Muscle layer of colon (tissue), 2 donors: ENCODE measurements around the gene RBP5.

Source experiments
- H3K27ac ChIP-seq: one replicate; pipeline ENCODE4 v1.7.0; 2013; ENCODE audit warnings: low read depth, mild to moderate bottlenecking, low read length, moderate library complexity
- H3K27me3 ChIP-seq, 2 donors: one replicate each; pipeline ENCODE4 v1.7.0; 2013; ENCODE audit warnings: low read length in 2 of 2, mild to moderate bottlenecking in 2 of 2; ENCODE audit not compliant: insufficient read depth in 2 of 2, control insufficient read depth in 1 of 2
- H3K36me3 ChIP-seq: one replicate; pipeline ENCODE4 v1.7.0; 2013; ENCODE audit warnings: mild to moderate bottlenecking, low read length; ENCODE audit not compliant: insufficient read depth
- H3K4me1 ChIP-seq: one replicate; pipeline ENCODE4 v1.7.0; 2013; ENCODE audit warnings: mild to moderate bottlenecking, low read length; ENCODE audit not compliant: insufficient read depth
- H3K4me3 ChIP-seq, 2 donors: one replicate each; pipeline ENCODE4 v1.7.0; 2013; ENCODE audit warnings: low read length in 2 of 2, low read depth in 1 of 2, mild to moderate bottlenecking in 1 of 2, moderate library complexity in 1 of 2
- H3K9ac ChIP-seq: one replicate; pipeline ENCODE4 v1.7.0; 2013; ENCODE audit warnings: low read length
- H3K9me3 ChIP-seq: one replicate; pipeline ENCODE4 v1.7.0; 2013; ENCODE audit warnings: mild to moderate bottlenecking, low read length
- donor health status: abdominal sarcoma.
- donor health status: Adenocarcinoma of cecum.

RBP5 gene

DNA sequence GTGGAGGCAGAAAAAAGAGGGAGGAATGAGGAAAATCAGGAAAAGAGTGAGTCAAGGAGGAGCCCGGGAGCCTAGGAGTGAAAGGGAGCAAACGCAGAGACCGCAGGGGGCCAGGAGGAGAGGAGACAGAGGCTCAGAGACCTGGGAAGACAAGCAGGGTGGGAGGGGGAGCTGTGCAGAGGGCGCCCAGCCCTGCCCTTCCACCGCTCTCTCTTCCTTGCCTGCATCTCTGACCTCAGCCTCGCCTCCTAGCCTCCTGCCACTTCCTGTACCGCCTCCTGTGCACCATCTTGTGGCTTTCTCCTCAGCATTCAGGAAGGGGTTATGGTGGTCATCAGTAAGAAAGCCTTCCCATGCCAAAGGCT, 2.8 kb upstream of the RBP5 start:
- Histone ChIP-seq H3K4me1 (peaks cover 11% of the 10 kb centered on the region), H3K27me3 (no peaks in the 10 kb centered on the region), H3K9ac (no peak overlapping the region), H3K4me3 (peak overlapping the region in 1 of 2 donors; percentile 78), H3K36me3 (no peaks in the 10 kb centered on the region), H3K9me3 (no peaks in the 10 kb centered on the region), H3K27ac (no peak overlapping the region)

- Histone ChIP-seq H3K9me3 (no peaks in the 10 kb centered on the region), H3K4me1 (peaks cover 11% of the 10 kb centered on the region), H3K27ac (peak overlapping the region; percentile 70), H3K36me3 (no peaks in the 10 kb centered on the region), H3K9ac (peak overlapping the region; percentile 50), H3K27me3 (no peaks in the 10 kb centered on the region), H3K4me3 (peak overlapping the region; percentile 76 to 78)
Measured at GRCh38 chr12:7130701-7131501, 2.2 kb upstream of the RBP5 start.

DNA sequence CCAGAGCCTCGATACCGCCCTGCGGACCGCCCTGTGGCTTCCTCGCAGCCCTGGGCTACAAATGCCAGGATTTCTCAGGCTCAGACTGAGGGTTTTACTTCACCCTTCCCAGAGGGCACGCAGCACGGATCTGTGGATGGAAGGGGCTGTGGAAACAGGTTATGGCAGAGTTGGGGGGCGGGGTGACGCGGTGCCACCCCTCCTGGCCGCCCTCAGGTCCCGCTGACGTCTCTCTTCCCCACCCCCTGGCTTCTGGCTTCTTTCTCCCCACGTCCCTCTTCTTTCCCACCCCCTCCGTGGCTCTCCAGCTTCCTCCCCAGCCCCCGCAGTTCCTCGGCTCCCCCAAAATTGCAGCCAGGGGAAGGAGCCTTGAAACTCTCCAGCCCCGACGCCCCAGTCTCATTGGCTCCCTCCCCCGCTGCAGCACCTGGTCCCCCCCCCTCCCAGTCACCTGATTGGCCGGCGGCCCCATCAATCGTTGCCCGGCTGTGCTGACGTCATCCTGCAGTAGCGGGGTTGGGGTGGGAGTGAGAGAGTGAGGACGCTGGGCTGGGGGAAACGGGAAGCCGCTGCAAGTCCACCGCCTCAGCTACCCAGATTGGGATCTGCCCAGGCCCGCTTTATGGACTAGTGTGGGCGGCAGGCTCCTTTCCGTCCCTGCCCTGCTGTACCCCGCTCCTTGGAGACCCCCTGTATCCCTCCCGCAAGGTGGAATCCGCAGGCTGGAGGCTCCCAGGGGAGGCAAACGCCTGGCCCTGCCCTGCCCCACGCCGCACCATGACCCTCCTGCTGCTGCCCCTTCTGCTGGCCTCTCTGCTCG, 1.4 kb upstream of the RBP5 start, which contains the start of gene CLSTN3:
Gene CLSTN3, plus strand, starts transcription at position 500 of the 820 bp plus-strand sequence. Its CDS starts 278 bp downstream, at position 778.
- Histone ChIP-seq H3K9me3 (no peaks in the 10 kb centered on the region), H3K9ac (peak within 1 kb of the TSS; percentile 50), H3K4me1 (peaks cover 11% of the 10 kb centered on the region), H3K27ac (peak within 1 kb of the TSS; percentile 70), H3K27me3 (no peaks in the 10 kb centered on the region), H3K36me3 (no peaks in the 10 kb centered on the region), H3K4me3 (peak within 1 kb of the TSS; percentile 76 to 78)

DNA sequence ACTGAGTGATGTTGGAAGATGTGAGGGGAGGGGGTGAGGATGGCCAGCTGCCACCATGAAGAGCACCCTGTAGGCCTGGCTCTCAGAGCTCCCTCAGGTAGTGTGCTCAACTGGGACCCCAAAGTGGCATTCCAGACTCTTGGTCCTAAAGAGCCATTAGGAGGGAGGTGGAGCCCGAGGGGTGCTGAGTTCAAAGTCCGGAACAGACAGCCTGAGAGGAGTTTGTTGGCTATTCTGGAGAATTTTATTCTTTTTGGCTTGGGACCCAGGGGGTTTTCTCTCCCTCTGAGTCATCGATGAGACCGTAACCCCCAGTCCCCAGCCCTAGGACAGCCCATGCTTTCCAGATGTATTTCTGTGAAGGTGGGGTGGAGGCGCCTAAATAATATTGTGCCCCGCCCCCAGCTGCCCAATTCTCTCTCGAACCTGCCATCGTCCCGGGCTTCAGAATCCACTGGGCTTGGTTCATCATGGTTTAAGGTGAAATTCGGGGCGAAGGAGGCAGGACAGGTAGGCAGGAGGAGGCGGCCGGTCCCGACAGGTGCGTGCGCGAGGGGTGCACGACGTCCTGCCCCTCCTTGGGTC, 690 bp upstream of the RBP5 start:
- Histone ChIP-seq H3K27ac (peak overlapping the region; percentile 43), H3K9me3 (no peaks in the 10 kb centered on the region), H3K27me3 (no peaks in the 10 kb centered on the region), H3K4me1 (peaks cover 11% of the 10 kb centered on the region), H3K36me3 (no peaks in the 10 kb centered on the region), H3K4me3 (peak overlapping the region; percentile 76 to 78), H3K9ac (peak overlapping the region; percentile 38)

GRCh38 chr12:7127916-7128626, 618 bp downstream of the RBP5 start:
- Histone ChIP-seq H3K36me3 (no peaks in the 10 kb centered on the region), H3K4me1 (peaks cover 12% of the 10 kb centered on the region), H3K9ac (no peak overlapping the region), H3K4me3 (no peak overlapping the region), H3K9me3 (no peaks in the 10 kb centered on the region), H3K27me3 (no peaks in the 10 kb centered on the region), H3K27ac (no peak overlapping the region)

GRCh38 chr12:7125632-7126227, 3.0 kb downstream of the RBP5 start:
- Histone ChIP-seq H3K4me3 (no peak overlapping the region), H3K27me3 (no peaks in the 10 kb centered on the region), H3K9me3 (no peaks in the 10 kb centered on the region), H3K9ac (no peak overlapping the region), H3K4me1 (peaks cover 13% of the 10 kb centered on the region), H3K36me3 (no peaks in the 10 kb centered on the region), H3K27ac (no peak overlapping the region)

GRCh38 chr12:7123806-7124522, 4.7 kb downstream of the RBP5 start:
- no peaks in the 10 kb centered on the region for H3K36me3 ChIP-seq
- no peaks in the 10 kb centered on the region for H3K27me3 ChIP-seq
- no peak overlapping the region for H3K4me3 ChIP-seq
- H3K9ac ChIP-seq = no peak overlapping the region
- H3K27ac ChIP-seq = no peak overlapping the region
- no peaks in the 10 kb centered on the region for H3K9me3 ChIP-seq
- peaks cover 7% of the 10 kb centered on the region for H3K4me1 ChIP-seq

- Histone ChIP-seq H3K4me3 (no peak overlapping the region), H3K27ac (no peak overlapping the region), H3K36me3 (no peaks in the 10 kb centered on the region), H3K27me3 (no peaks in the 10 kb centered on the region), H3K9ac (no peak overlapping the region), H3K9me3 (no peaks in the 10 kb centered on the region), H3K4me1 (peaks cover 6% of the 10 kb centered on the region)
Measured at GRCh38 chr12:7122811-7123769, 5.6 kb downstream of the RBP5 start.

GRCh38 chr12:7121324-7121723, 7.4 kb downstream of the RBP5 start:
- no peak overlapping the region for H3K27ac ChIP-seq
- H3K36me3 ChIP-seq = no peaks in the 10 kb centered on the region
- no peak overlapping the region for H3K9ac ChIP-seq
- peaks cover 6% of the 10 kb centered on the region for H3K4me1 ChIP-seq
- H3K9me3 ChIP-seq = no peaks in the 10 kb centered on the region
- H3K27me3 ChIP-seq = no peaks in the 10 kb centered on the region
- H3K4me3 ChIP-seq = no peak overlapping the region
